Stimulated activated naive CD4-positive, alpha-beta T cell (primary cell): ENCODE measurements around the gene IRF1.
A peak's percentile ranks its signal among the peaks of the same experiment; 100 is the strongest.
"Not testable (repeated sequence)": the region's sequence is repeated elsewhere in the genome, so short reads cannot be mapped to it uniquely, and the experiment has no call there.

Source experiments
- DNase-seq, 6 experiments: peaks; one replicate each; lab custom pipeline; 2025; lab: John Stamatoyannopoulos, UW

IRF1 gene

GRCh38 chr5:132490484-132491367 lies at the start of gene IRF1:
TSS of gene IRF1 (minus strand) at chr5:132490773. CDS start at chr5:132489478, 1,295 bp downstream.
- DNase-seq: peak; percentile 96 to 98 (median 97)

GRCh38 chr5:132540149-132540548 lies 49.6 kb upstream of the IRF1 start:
- DNase-seq: no peak

- no peak for DNase-seq
These were observed 49.1 kb upstream of the IRF1 start for GRCh38 chr5:132539716-132540115.

- no peak for DNase-seq
These were observed 40.4 kb upstream of the IRF1 start for GRCh38 chr5:132530946-132531345.

- DNase-seq: peak in 1 of 6 experiments; percentile 4
These were observed 38.5 kb upstream of the IRF1 start for GRCh38 chr5:132528866-132529634.

GRCh38 chr5:132528021-132528420 lies 37.4 kb upstream of the IRF1 start:
- DNase-seq: no peak

- no peak for DNase-seq
These were observed 36.5 kb upstream of the IRF1 start for GRCh38 chr5:132526974-132527564.

GRCh38 chr5:132526290-132526973 lies 35.9 kb upstream of the IRF1 start:
- peak in 3 of 6 experiments; percentile 17 to 66 (median 51) for DNase-seq

GRCh38 chr5:132525299-132525724 lies 34.7 kb upstream of the IRF1 start:
- DNase-seq: no peak

GRCh38 chr5:132524877-132525276 lies 34.3 kb upstream of the IRF1 start:
- not testable (repeated sequence) for DNase-seq

GRCh38 chr5:132522067-132522466 lies 31.5 kb upstream of the IRF1 start:
- not testable (repeated sequence) for DNase-seq

- DNase-seq: not testable (repeated sequence)
These were observed 23.2 kb upstream of the IRF1 start for GRCh38 chr5:132513618-132514336.

GRCh38 chr5:132510076-132510475 lies 19.5 kb upstream of the IRF1 start:
- DNase-seq: no peak

GRCh38 chr5:132506094-132506692 lies 15.6 kb upstream of the IRF1 start:
- no peak for DNase-seq

GRCh38 chr5:132505641-132506040 lies 15.1 kb upstream of the IRF1 start:
- no peak for DNase-seq

GRCh38 chr5:132504746-132505145 lies 14.2 kb upstream of the IRF1 start:
- DNase-seq: no peak

- no peak for DNase-seq
These were observed 12.7 kb upstream of the IRF1 start for GRCh38 chr5:132503244-132503643.

GRCh38 chr5:132501961-132502931 lies 11.7 kb upstream of the IRF1 start:
- no peak for DNase-seq

- DNase-seq: no peak
These were observed 11.0 kb upstream of the IRF1 start for GRCh38 chr5:132501629-132501956.
